HL-60/S4 treated with retinoic acid at 250 ng/mL for 4 days and 3 days (cell line): Measurements from ENCODE around the gene TRMT61A.
"Not testable (repeated sequence)": the region's sequence is repeated elsewhere in the genome, so short reads cannot be mapped to it uniquely, and the experiment has no call there.

Source experiments
- in situ Hi-C: fragments of 300-500 bp; cut with MboI; formaldehyde crosslinking; loops from 2 replicates; pipeline ENCODE4 v1.7.0; 2022; ENCODE audit warnings: low sequenced_read_pairs

Gene TRMT61A

DNA sequence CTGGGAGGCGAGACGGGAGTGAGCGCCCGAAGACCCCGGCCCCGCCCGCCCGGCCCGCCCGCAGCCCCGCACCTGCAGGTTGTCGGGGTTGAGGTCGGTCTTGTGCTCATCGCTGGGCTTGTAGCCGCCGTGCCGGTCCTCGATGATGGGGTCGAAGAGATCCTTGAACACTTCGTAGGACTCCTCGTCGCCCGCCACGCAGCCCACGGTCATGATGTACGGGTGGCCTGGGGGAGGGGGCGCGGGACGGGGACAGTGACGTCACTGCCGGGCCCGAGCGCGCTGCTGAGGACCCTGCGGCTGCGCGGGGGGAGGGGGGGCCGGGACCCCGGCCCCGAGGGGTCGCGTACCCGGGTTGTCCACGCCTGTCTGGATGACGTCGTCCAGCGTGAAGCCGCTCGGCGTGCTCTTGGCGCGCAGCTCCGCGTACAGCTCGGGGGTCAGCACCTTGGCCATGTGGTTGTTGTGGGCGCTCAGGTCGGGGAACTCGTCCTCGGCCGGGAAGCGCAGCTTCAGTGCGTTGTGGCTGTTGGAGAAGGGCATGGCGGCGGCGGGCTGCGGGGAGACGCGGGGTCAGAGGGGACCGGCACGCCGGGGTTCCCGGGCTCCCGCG is 6.9 kb upstream of the TRMT61A start:
- in situ Hi-C loops = no loop called here

DNA sequence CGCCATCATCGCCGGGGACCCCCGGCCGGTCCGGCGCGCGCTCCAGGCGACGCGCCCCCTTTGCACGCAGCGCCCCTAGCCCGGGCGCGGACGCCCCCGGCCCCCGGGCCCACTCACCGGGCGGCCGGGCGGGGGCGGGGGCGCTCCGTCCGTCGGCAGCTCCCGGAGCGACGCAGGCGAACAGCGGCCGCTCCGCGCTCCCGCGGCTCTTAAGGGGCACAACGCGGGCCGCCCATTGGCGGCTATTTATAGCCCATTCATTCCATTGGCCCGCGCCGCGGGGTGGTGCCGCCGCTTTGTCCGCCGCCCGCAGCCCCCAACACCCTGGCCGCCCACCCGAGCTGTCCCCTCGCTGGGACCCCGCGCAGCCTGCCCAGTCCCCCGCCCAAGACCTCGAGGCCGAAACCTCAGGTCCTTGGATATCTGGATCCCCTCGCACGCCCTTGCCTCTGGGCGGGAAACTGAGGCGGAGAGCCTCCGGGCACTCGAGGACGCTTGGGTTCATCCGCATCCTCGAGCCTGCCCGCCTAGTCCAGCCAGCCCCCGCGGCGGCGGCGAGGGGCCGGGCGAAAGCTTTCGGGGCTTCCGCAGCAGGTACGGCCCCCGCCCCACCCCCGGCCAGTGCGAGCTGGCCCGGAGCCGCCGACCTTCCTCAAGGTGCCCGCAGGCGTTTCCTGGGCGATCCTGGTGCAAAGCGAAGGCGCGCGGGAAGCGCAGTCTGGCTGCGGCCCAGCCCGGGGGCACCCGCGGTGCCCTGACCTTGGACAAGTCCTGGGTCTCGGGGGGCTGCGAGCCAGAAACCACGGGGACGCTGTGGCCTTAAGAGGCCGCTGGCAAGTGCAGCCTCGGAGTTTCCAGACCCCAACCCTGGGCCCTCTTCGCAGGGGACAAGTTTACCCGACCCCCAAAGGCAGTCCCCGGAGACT is 6.1 kb upstream of the TRMT61A start, which contains the start of gene CKB:
Gene CKB, minus strand, starts transcription at position 182 of the 926 bp plus-strand sequence. CDS start 337 bp downstream, outside the sequence.
- in situ Hi-C loops = no loop called here

DNA sequence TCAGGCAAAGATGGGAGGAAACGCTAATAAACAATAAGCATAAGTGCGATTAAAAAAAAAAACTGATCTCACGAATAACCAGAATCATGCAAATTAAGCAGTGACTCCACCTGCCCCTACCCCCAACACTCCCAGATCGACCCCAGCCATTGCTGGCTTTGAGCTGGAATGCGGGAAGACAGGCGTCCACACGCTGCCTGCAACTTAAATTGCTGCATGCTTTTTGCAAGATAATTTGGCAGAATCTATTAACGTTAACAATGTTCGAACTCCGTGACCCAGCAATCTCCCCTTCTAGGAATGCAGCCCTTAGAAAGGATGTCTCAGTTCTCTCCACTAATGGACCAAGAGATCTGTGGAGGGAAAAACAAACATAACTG is 5.4 kb upstream of the TRMT61A start:
- in situ Hi-C loops = no loop called here

- in situ Hi-C loops = no loop called here
Measured at GRCh38 chr14:103524002-103524935, 4.7 kb upstream of the TRMT61A start.

GRCh38 chr14:103525430-103526246 is 3.4 kb upstream of the TRMT61A start:
- in situ Hi-C loops = not testable (repeated sequence)

GRCh38 chr14:103526247-103526913 is 2.6 kb upstream of the TRMT61A start:
- in situ Hi-C loops = no loop called here

- in situ Hi-C loops = no loop called here
Measured at GRCh38 chr14:103526914-103527248, 2.1 kb upstream of the TRMT61A start.

GRCh38 chr14:103527408-103528145 is 1.4 kb upstream of the TRMT61A start:
- in situ Hi-C loops = no loop called here

- in situ Hi-C loops = no loop called here
Measured at GRCh38 chr14:103528146-103528586, 830 bp upstream of the TRMT61A start.

DNA sequence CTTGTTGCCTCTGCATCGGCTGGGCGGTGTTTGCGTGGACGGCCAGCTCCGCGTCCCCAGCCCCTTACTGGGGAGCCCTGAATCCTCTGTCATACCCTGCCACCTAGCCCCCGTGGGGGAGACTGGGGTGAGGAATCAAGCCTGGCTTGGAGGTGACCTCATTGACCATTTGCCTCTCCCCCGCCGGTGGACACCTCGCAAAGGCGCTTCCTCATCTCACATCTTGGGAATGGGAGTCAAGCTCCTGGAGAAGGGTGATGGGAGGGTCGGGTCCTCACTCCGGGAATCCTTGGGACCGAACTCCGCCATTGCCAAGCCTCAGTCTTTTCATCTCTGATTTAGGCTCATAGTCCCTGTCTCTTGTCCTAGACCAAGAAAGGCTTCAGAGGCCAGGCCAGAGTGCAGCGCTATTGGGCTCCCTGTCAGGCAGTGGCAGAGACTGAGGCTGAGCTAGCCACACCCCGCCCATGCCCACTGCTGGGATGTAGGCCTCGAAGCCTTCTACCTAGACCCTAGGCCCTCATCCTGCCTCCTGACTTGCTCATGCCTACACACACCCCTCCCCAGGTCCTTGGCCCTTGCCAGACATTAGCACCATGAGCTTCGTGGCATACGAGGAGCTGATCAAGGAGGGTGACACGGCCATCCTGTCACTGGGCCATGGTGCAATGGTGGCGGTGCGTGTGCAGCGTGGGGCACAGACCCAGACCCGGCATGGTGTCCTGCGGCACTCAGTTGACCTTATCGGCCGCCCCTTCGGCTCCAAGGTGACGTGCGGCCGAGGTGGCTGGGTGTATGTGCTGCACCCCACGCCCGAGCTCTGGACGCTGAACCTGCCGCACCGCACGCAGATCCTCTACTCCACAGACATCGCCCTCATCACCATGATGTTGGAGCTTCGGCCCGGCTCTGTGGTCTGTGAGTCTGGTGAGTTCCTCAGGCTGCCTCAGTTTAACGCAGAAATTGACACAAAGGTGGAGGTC is 678 bp downstream of the TRMT61A start:
- in situ Hi-C loops = no loop called here

GRCh38 chr14:103530390-103530789 is 1.4 kb downstream of the TRMT61A start:
- in situ Hi-C loops = no loop called here

DNA sequence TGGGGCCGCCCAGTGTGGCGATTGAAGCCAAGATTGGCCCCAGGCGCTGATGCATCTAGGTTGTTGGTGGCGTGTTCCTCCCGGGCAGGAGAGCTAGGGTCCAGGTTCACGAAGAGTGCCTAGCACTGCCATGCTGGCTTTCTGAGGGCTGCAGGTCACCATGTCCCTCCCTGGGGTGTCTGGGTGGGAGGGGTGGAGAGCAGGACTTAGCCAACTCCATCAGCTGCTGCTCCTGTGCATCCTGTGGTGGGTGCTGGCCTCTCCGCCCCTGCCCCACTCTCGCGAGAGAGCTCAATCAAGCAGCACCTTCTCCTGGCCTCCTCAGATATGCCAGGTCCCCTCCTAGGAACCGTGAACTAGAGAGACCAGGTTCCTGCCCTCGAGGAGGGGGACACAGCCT is 1.8 kb downstream of the TRMT61A start:
- in situ Hi-C loops = no loop called here

- in situ Hi-C loops = no loop called here
Measured at GRCh38 chr14:103531421-103532215, 2.6 kb downstream of the TRMT61A start.

- in situ Hi-C loops = no loop called here
Measured at GRCh38 chr14:103532216-103533136, 3.5 kb downstream of the TRMT61A start.

GRCh38 chr14:103533137-103533998 is 4.4 kb downstream of the TRMT61A start:
- in situ Hi-C loops = no loop called here
